Measurements from ENCODE around the gene KDM6A.
"Not testable (repeated sequence)": the region's sequence is repeated elsewhere in the genome, so short reads cannot be mapped to it uniquely, and the experiment has no call there.

The KDM6A gene

GRCh38 chrX:45068569-45068968 lies 195.6 kb downstream of the KDM6A start:
- peaks cover 44% of the 10 kb centered on the region for H3K36me3 ChIP-seq (ENCODE audit: control insufficient read depth, low read depth, low read length)
- H3K27me3 ChIP-seq (ENCODE audit: control insufficient read depth, insufficient read depth, low read length), result no peaks in the 10 kb centered on the region
- H3K9ac ChIP-seq (ENCODE audit: low read length), result no peak overlapping the region
- no peaks in the 10 kb centered on the region for H3K4me1 ChIP-seq (ENCODE audit: control insufficient read depth, low read depth, low read length)
- no peak overlapping the region for H3K4me3 ChIP-seq (ENCODE audit: low read length)
- peaks cover 9% of the 10 kb centered on the region for H3K9me3 ChIP-seq (ENCODE audit: control insufficient read depth, low read depth, low read length)
- H3K27ac ChIP-seq (ENCODE audit: low read length), result no peak overlapping the region

GRCh38 chrX:45070116-45071007 lies 197.4 kb downstream of the KDM6A start:
- Histone ChIP-seq H3K27ac (ENCODE audit: low read length) (no peak overlapping the region), H3K9me3 (ENCODE audit: control insufficient read depth, low read depth, low read length) (no peaks in the 10 kb centered on the region), H3K4me3 (ENCODE audit: low read length) (no peak overlapping the region), H3K36me3 (ENCODE audit: control insufficient read depth, low read depth, low read length) (peaks cover 28% of the 10 kb centered on the region), H3K9ac (ENCODE audit: low read length) (no peak overlapping the region), H3K4me1 (ENCODE audit: control insufficient read depth, low read depth, low read length) (no peaks in the 10 kb centered on the region), H3K27me3 (ENCODE audit: control insufficient read depth, insufficient read depth, low read length) (no peaks in the 10 kb centered on the region)

GRCh38 chrX:45073011-45073410 lies 200.0 kb downstream of the KDM6A start:
- H3K9ac ChIP-seq (ENCODE audit: low read length); H3K4me3 ChIP-seq (ENCODE audit: low read length); H3K4me1 ChIP-seq (ENCODE audit: control insufficient read depth, low read depth, low read length); H3K27me3 ChIP-seq (ENCODE audit: control insufficient read depth, insufficient read depth, low read length); H3K27ac ChIP-seq (ENCODE audit: low read length); H3K9me3 ChIP-seq (ENCODE audit: control insufficient read depth, low read depth, low read length): not testable (repeated sequence)
- peaks cover 32% of the 10 kb centered on the region for H3K36me3 ChIP-seq (ENCODE audit: control insufficient read depth, low read depth, low read length)

- Histone ChIP-seq H3K27me3 (ENCODE audit: control insufficient read depth, insufficient read depth, low read length) (no peaks in the 10 kb centered on the region), H3K4me1 (ENCODE audit: control insufficient read depth, low read depth, low read length) (no peaks in the 10 kb centered on the region), H3K9me3 (ENCODE audit: control insufficient read depth, low read depth, low read length) (peaks cover 5% of the 10 kb centered on the region), H3K9ac (ENCODE audit: low read length) (no peak overlapping the region), H3K36me3 (ENCODE audit: control insufficient read depth, low read depth, low read length) (peaks cover 44% of the 10 kb centered on the region), H3K27ac (ENCODE audit: low read length) (no peak overlapping the region), H3K4me3 (ENCODE audit: low read length) (no peak overlapping the region)
Measured at GRCh38 chrX:45077748-45078424, 204.9 kb downstream of the KDM6A start.

GRCh38 chrX:45083314-45083713 lies 210.3 kb downstream of the KDM6A start:
- Histone ChIP-seq H3K4me1 (ENCODE audit: control insufficient read depth, low read depth, low read length) (no peaks in the 10 kb centered on the region), H3K27me3 (ENCODE audit: control insufficient read depth, insufficient read depth, low read length) (no peaks in the 10 kb centered on the region), H3K9me3 (ENCODE audit: control insufficient read depth, low read depth, low read length) (peaks cover 14% of the 10 kb centered on the region), H3K9ac (ENCODE audit: low read length) (no peak overlapping the region), H3K4me3 (ENCODE audit: low read length) (no peak overlapping the region), H3K27ac (ENCODE audit: low read length) (no peak overlapping the region), H3K36me3 (ENCODE audit: control insufficient read depth, low read depth, low read length) (peaks cover 66% of the 10 kb centered on the region)

- H3K9ac ChIP-seq (ENCODE audit: low read length), result no peak overlapping the region
- H3K36me3 ChIP-seq (ENCODE audit: control insufficient read depth, low read depth, low read length), result peaks cover 47% of the 10 kb centered on the region
- H3K9me3 ChIP-seq (ENCODE audit: control insufficient read depth, low read depth, low read length), result peaks cover 16% of the 10 kb centered on the region
- no peaks in the 10 kb centered on the region for H3K4me1 ChIP-seq (ENCODE audit: control insufficient read depth, low read depth, low read length)
- H3K4me3 ChIP-seq (ENCODE audit: low read length), result no peak overlapping the region
- H3K27ac ChIP-seq (ENCODE audit: low read length), result no peak overlapping the region
- H3K27me3 ChIP-seq (ENCODE audit: control insufficient read depth, insufficient read depth, low read length), result no peaks in the 10 kb centered on the region
Measured at GRCh38 chrX:45110494-45110893, 237.5 kb downstream of the KDM6A start.

GRCh38 chrX:45126158-45126557 lies 253.2 kb downstream of the KDM6A start:
- H3K9ac ChIP-seq (ENCODE audit: low read length), result no peak overlapping the region

GRCh38 chrX:45128896-45129454 lies 256.0 kb downstream of the KDM6A start:
- H3K9ac ChIP-seq (ENCODE audit: low read length), result no peak overlapping the region
- peaks cover 41% of the 10 kb centered on the region for H3K9me3 ChIP-seq (ENCODE audit: control insufficient read depth, low read depth, low read length)
- no peaks in the 10 kb centered on the region for H3K4me1 ChIP-seq (ENCODE audit: control insufficient read depth, low read depth, low read length)
- H3K36me3 ChIP-seq (ENCODE audit: control insufficient read depth, low read depth, low read length), result no peaks in the 10 kb centered on the region
- no peak overlapping the region for H3K27ac ChIP-seq (ENCODE audit: low read length)
- no peaks in the 10 kb centered on the region for H3K27me3 ChIP-seq (ENCODE audit: control insufficient read depth, insufficient read depth, low read length)
- H3K4me3 ChIP-seq (ENCODE audit: low read length), result no peak overlapping the region

More at GRCh38 chrX:45126158-45126557, 253.2 kb downstream of the KDM6A start:
- Histone ChIP-seq H3K36me3 (ENCODE audit: control insufficient read depth, low read depth, low read length) (no peaks in the 10 kb centered on the region), H3K27me3 (ENCODE audit: control insufficient read depth, insufficient read depth, low read length) (no peaks in the 10 kb centered on the region), H3K4me3 (ENCODE audit: low read length) (no peak overlapping the region), H3K4me1 (ENCODE audit: control insufficient read depth, low read depth, low read length) (no peaks in the 10 kb centered on the region), H3K27ac (ENCODE audit: low read length) (no peak overlapping the region), H3K9me3 (ENCODE audit: control insufficient read depth, low read depth, low read length) (peaks cover 37% of the 10 kb centered on the region)

- Histone ChIP-seq H3K36me3 (ENCODE audit: control insufficient read depth, low read depth, low read length) (no peaks in the 10 kb centered on the region), H3K27me3 (ENCODE audit: control insufficient read depth, insufficient read depth, low read length) (no peaks in the 10 kb centered on the region), H3K9ac (ENCODE audit: low read length) (no peak overlapping the region), H3K27ac (ENCODE audit: low read length) (no peak overlapping the region), H3K4me3 (ENCODE audit: low read length) (no peak overlapping the region), H3K4me1 (ENCODE audit: control insufficient read depth, low read depth, low read length) (no peaks in the 10 kb centered on the region), H3K9me3 (ENCODE audit: control insufficient read depth, low read depth, low read length) (peaks cover 25% of the 10 kb centered on the region)
Measured at GRCh38 chrX:45133465-45133864, 260.5 kb downstream of the KDM6A start.

GRCh38 chrX:45134315-45134731 lies 261.3 kb downstream of the KDM6A start:
- Histone ChIP-seq H3K27ac (ENCODE audit: low read length) (no peak overlapping the region), H3K27me3 (ENCODE audit: control insufficient read depth, insufficient read depth, low read length) (no peaks in the 10 kb centered on the region), H3K4me1 (ENCODE audit: control insufficient read depth, low read depth, low read length) (no peaks in the 10 kb centered on the region), H3K4me3 (ENCODE audit: low read length) (no peak overlapping the region), H3K36me3 (ENCODE audit: control insufficient read depth, low read depth, low read length) (no peaks in the 10 kb centered on the region), H3K9ac (ENCODE audit: low read length) (no peak overlapping the region), H3K9me3 (ENCODE audit: control insufficient read depth, low read depth, low read length) (peaks cover 21% of the 10 kb centered on the region)

GRCh38 chrX:45134775-45135174 lies 261.8 kb downstream of the KDM6A start:
- H3K27me3 ChIP-seq (ENCODE audit: control insufficient read depth, insufficient read depth, low read length), result no peaks in the 10 kb centered on the region
- no peak overlapping the region for H3K27ac ChIP-seq (ENCODE audit: low read length)
- H3K4me1 ChIP-seq (ENCODE audit: control insufficient read depth, low read depth, low read length), result no peaks in the 10 kb centered on the region
- H3K36me3 ChIP-seq (ENCODE audit: control insufficient read depth, low read depth, low read length), result no peaks in the 10 kb centered on the region
- H3K4me3 ChIP-seq (ENCODE audit: low read length), result no peak overlapping the region
- H3K9ac ChIP-seq (ENCODE audit: low read length), result no peak overlapping the region
- H3K9me3 ChIP-seq (ENCODE audit: control insufficient read depth, low read depth, low read length), result peaks cover 20% of the 10 kb centered on the region

Measured in iPS-18a (cell line).